Activated T-cell treated with anti-CD3 and anti-CD28 coated beads for 48 hours (primary cell): ENCODE results near the gene TMEM185B.
"Not testable (repeated sequence)": the region's sequence is repeated elsewhere in the genome, so short reads cannot be mapped to it uniquely, and the experiment has no call there.

Experiments used
- DNase-seq: peaks from one replicate; pipeline ENCODE4 v3.0.0-alpha.2; 2020; ENCODE audit warnings: low read depth

TMEM185B gene

DNA sequence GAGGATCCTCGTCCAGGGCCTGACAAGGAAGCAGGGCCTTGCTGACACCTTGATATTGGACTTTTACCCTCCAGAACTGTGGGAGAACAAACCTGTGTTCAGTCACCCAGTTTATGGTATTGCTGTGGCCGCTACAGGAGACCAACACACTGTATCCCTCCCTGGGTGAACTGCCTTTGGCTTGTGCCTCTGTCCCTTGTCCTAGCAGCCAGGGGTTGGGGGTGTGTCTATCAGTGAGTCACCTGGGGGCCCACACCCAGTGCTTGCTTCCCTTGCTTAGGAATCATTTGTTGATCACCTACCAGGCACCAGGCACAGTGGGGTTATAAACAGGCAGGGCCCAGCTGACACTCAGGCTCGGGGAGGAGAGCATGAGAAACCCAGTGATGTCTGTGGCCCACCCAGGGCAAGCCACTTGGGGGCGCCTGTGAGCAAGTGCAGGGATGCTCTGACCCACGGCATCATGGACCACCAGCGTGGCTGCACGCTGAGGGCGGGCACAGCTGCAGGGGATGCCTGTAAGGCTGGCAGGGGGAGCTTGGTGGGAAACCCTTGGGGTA is 17.1 kb downstream of the TMEM185B start:
- DNase-seq: peak; percentile 55

DNA sequence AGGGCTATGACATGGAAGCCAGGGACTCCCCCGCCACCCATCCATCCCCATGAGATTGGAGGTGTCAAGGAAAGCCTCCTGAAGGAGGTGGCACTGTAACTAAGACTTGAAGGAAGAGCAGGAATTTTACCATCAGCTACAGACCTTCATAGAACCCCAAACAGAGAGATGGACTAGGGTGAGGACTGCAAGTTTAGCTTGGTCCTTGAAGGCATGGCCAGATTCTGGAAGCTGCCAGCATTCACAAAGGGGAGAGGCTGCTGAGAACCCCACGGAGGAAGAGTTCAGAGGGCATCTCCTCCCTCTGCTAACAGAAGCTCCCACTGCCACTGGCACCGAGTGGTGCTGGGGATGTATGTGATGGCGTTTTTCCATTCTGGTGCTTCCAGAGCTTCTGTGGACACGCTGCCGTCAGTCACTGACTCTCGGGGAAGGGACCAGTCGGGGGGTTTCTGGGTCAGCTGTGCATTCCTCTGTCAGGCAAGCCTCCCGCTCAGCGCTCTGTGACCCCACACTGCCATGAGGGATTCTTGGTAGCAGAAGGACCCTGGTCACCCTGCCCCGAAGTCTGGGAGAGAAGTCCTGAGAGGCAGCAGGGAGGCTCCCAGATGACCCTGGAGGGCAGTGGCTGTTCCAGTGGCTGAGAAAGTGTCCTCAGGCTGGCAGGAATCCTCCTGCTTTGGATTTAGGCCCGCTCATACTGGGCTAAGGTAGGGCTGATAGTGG is 18.1 kb downstream of the TMEM185B start:
- DNase-seq: no peak

DNA sequence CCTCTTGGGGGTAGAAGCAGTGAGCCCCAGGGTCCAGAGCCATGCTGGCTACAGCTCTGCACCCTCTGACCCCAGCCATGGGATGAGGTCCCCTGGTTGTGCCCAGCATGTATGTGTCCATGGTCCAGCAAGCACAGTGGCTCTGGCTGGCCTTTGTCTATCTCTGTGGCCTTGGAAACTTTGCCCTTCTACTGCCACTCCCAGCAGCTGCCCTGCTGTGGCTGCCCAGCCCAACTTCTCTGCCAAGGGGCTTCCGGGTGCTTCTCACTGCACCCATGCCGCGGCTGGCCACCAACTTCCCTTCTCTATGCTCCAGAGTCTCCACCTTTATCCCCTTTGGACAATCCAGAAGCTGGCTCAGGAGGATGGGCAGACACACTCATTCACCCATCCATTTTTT is 18.8 kb downstream of the TMEM185B start:
- no peak for DNase-seq

GRCh38 chr2:120204022-120204405 is 19.2 kb downstream of the TMEM185B start:
- DNase-seq: no peak

- no peak for DNase-seq
These were observed 19.8 kb downstream of the TMEM185B start for GRCh38 chr2:120203251-120204021.

DNA sequence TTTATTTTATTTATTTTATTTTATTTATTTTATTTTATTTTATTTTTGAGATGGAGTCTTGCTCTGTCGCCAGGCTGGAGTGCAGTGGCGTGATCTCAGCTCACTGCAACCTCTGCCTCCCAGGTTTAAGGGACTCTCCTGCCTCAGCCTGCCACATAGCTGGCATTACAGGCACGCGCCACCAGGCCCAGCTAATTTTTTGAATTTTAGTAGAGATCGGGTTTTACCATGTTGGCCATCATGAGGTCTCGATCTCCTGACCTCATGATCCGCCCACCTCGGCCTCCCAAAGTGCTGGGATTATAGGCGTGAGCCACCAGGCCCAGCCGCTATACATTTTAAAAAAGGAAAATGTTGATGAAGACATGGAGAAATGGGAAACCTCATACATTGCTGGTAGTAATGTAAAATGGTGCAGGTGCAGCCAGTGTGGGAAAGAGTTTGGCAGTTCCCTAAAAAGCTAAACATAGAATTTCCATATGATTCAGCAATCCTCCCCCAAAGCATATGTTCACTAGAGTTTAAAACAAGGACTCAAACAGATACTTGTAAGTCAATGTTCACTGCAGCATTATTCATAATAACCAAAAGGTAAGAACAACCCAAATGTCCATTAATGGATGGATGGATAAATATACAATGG is 23.3 kb downstream of the TMEM185B start:
- DNase-seq: not testable (repeated sequence)

DNA sequence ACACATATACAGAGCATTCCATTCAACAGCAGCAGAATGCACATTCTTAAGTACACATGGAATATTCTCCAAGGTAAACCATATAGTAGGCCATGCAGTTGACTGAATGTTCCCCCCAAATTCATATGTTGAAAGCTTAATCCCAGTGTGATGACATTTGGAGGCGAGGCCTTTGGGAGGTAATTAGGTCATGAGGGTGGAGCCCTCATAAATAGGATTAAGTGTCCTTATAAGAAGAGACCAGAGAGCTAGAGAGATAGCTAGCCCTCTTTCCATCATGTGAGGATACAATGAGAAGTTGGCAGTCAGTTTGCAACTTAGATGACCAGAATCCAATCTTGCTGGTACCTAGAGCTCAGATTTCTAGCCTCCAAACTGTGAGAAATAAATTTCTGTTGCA is 27.6 kb downstream of the TMEM185B start:
- no peak for DNase-seq

DNA sequence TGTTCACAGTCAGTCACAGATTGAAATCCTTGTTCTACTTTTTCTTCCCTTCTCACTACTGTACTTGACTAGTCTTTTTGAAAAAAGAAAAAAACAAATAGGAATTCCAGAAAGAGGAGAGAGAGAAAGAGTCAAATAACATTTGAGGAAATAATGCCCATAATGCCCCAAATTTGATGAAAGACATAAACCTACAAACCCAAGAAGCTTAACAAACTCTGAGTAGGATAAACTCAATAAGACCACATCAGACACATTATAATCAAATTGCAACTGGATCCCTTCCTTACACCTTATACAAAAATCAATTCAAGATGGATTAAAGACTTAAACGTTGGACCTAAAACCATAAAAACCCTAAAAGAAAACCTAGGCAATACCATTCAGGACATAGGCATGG is 30.9 kb downstream of the TMEM185B start:
- DNase-seq: no peak

DNA sequence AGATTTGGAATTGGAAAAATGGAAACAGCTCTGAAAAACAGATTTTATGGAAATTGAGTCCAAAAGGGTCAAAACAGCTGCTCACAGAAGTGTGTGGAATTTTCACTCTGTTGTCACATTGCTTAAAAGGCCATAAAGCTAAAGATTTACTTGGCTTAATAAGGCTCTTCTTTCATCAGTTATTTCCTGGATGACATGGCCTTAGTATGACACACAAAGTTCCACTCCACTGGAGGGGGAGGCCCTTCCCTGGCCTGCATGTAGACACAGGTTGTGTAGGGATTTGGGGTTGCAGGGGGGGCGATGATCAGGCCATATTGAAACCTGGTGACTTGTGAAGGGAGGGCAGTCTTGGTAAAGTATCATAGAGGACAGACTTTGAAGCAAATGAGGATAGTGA is 34.0 kb downstream of the TMEM185B start:
- DNase-seq: no peak

DNA sequence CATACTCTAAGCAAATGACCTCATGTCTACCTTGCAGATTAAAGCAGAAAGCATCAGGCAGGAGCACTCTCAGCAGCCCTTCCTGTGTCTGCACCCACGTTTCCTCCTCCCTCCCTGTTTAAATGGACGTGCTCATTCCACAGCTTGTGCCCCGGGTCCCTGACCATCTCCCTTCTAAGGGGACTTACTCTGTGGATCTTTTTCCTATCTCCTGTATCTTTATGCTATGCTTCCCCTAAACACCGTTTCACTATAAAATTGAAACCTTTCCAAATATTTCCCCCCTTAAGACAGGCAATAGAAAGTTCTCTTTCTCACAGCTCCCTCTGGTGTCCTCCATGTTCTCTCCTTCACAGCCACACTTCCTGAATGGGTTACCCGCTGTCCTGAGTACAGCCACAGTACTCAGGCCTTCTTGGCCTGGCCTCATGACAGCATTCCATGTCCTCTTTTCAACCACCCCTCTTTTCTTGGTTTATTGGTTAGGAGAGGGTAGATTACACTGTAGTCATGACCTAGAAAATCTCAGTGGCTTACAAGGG is 41.1 kb downstream of the TMEM185B start:
- no peak for DNase-seq

DNA sequence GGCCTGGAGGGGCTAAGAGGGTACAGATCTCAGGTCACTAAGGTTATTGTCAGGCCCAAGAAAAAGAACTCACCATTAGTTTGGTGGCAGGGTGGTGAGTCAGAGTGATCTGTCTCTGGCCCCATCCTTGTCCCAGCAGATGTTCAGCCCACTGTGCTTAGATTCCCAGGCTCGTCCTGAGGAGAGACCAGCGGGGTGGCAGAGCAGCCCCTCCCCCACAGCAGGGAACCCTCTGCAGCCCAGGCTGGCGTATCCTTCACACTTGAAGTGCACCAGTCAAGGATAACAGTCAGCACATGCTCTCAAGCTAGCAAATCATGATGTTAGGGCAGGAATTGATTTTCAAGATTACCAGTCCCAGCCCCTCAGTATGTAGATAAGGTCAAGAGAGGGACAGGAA is 43.1 kb downstream of the TMEM185B start:
- DNase-seq: no peak

DNA sequence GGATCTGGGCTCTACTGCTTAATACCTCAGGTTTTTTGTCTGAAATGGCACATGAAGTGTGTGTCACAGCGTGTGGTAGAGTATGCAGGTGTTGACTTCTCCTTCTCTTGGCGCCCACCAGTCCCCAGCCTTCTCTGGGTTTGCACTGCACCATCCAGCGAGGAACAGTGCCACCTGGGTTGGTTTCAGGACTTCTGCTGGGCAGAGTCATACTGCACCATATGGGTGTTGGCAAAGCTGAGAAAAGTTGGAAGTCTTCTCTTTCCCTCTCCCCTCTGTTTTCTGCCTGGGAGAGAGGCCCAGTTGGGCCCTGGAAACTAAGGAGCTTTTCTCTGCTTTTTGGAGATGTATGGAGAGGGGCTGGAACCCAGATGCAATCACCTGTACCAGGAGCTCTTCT is 43.8 kb downstream of the TMEM185B start:
- no peak for DNase-seq

DNA sequence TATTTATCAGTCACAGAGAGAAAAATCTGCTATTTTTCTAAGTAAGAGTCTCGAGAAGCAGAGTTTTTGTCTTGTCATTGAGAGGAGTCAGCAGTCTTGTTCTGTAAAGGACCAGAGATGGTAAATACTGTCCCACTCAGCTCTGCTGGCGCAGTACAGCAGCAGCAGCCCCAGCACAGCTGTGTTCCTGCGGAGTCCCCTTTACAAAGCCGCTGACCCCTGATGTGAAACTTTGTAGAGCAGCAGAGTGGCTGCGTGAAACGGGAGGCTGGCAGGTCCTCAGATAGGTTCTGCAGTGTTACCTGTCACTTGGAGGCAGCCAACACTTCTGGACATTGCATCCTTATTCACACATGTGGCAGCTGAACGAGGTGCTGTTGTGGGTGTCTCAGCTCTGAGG is 45.2 kb downstream of the TMEM185B start:
- no peak for DNase-seq

DNA sequence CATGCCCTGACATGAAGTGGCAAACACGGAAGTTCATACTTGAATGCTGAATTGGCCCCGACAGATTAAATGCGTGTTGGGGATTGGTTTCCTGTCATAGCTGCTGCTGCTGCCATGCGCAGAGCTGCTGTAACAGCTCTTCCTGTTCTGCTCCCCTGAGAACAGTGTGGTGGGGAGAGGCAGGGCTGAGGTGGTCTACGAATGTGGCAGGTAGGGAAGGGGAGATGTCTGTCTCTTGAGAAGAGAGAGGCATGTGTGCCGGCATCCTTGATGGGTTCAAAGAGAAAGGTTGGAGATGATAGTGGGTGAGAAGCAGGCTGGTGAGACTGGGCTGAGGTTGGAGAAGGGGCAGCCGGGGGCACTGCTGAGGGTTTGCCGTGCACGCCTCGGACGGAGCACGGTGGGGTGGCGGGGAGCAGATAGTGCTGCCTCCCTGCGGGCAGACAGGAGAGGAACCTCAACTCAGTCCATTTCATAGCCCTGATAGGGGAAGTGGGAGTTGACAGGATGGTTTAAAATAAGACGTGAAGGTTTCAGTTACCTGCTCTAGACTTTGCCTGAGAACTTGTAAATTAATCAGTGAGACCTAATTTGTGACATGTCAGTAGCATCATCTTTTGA is 46.1 kb downstream of the TMEM185B start:
- peak; percentile 74 for DNase-seq

DNA sequence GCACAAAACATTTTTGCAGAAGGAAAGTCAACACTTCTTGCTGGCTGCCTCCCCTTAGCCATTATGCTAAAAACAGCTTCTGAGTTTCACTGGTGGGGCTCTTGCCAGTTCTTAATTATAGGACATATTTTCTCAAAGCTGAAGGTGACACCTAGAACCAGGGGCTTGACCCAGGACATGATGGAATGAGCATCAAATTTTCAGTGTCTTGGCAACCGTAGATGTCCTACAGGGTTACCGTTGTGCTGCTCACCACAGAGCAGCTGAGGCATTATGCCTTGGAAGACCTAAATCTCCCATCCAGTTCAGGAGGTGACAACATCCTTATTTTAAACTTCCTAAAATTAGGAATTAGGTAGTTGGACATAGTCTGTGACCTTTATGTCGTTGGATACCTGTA is 46.7 kb downstream of the TMEM185B start:
- DNase-seq: no peak

- no peak for DNase-seq
These were observed 48.1 kb downstream of the TMEM185B start for GRCh38 chr2:120174963-120175581.
